ENCODE measurements around the gene LAMA4. TPM values are rescaled to one million over a fixed set of nuclear protein-coding genes. Genes with fewer than 3 reads are reported as not detected.

Gene LAMA4
- total RNA-seq, 1 donor from 2014 or later, result 103 TPM

- Histone ChIP-seq H3K9me3 (replicated peaks) (no peaks in the 10 kb centered on the region), H3K27ac (replicated peaks) (peak overlapping the region; percentile 33), H3K4me3 (no peak overlapping the region), H3K36me3 (peaks cover 66% of the 10 kb centered on the region), H3K4me1 (peaks cover 23% of the 10 kb centered on the region), H3K27me3 (ENCODE audit: low read depth) (no peaks in the 10 kb centered on the region)
- intact Hi-C loops (cut with micrococcal nuclease), result loop anchor here (5.0 to 10.0 kb wide), 2 partner anchors 75 to 132 kb away; partner anchors contain the start of gene LAMA4
- DNase-seq, result no peak
- peak; percentile 82 for TF ChIP-seq CTCF (IDR thresholded peaks at IDR 0.05; ENCODE audit: borderline replicate concordance)
Observed at GRCh38 chr6:112180095-112180820, 74.1 kb downstream of the LAMA4 start.

- no peak for TF ChIP-seq CTCF (IDR thresholded peaks at IDR 0.05; ENCODE audit: borderline replicate concordance)
- peak overlapping the region; percentile 5 for H3K27ac ChIP-seq (replicated peaks)
Observed at GRCh38 chr6:112179631-112180030, 74.7 kb downstream of the LAMA4 start.

GRCh38 chr6:112178846-112179245 is 75.5 kb downstream of the LAMA4 start:
- intact Hi-C loops (cut with micrococcal nuclease), result no loop called here
- Histone ChIP-seq H3K4me3 (no peak overlapping the region), H3K27ac (replicated peaks) (peak overlapping the region; percentile 5), H3K9me3 (replicated peaks) (no peaks in the 10 kb centered on the region), H3K36me3 (peaks cover 67% of the 10 kb centered on the region), H3K4me1 (peaks cover 23% of the 10 kb centered on the region), H3K27me3 (ENCODE audit: low read depth) (no peaks in the 10 kb centered on the region)
- TF ChIP-seq CTCF (IDR thresholded peaks at IDR 0.05; ENCODE audit: borderline replicate concordance), result no peak
- DNase-seq, result no peak

More at GRCh38 chr6:112179631-112180030, 74.7 kb downstream of the LAMA4 start:
- no peak for DNase-seq
- no peaks in the 10 kb centered on the region for H3K9me3 ChIP-seq (replicated peaks)
- peaks cover 23% of the 10 kb centered on the region for H3K4me1 ChIP-seq
- H3K4me3 ChIP-seq, result no peak overlapping the region
- intact Hi-C loops (cut with micrococcal nuclease), result loop anchor here (5.0 to 10.0 kb wide), 2 partner anchors 75 to 133 kb away; partner anchors contain the start of gene LAMA4
- no peaks in the 10 kb centered on the region for H3K27me3 ChIP-seq (ENCODE audit: low read depth)
- peaks cover 66% of the 10 kb centered on the region for H3K36me3 ChIP-seq

GRCh38 chr6:112177092-112177491 is 77.3 kb downstream of the LAMA4 start:
- intact Hi-C loops (cut with micrococcal nuclease), result no loop called here
- H3K36me3 ChIP-seq, result peaks cover 77% of the 10 kb centered on the region

GRCh38 chr6:112176175-112176574 is 78.2 kb downstream of the LAMA4 start:
- H3K36me3 ChIP-seq, result peaks cover 85% of the 10 kb centered on the region
- no peak for DNase-seq
- H3K27me3 ChIP-seq (ENCODE audit: low read depth), result no peaks in the 10 kb centered on the region
- peaks cover 12% of the 10 kb centered on the region for H3K4me1 ChIP-seq
- H3K9me3 ChIP-seq (replicated peaks), result no peaks in the 10 kb centered on the region
- intact Hi-C loops (cut with micrococcal nuclease), result no loop called here
- H3K27ac ChIP-seq (replicated peaks), result no peak overlapping the region
- H3K4me3 ChIP-seq, result no peak overlapping the region
- no peak for TF ChIP-seq CTCF (IDR thresholded peaks at IDR 0.05; ENCODE audit: borderline replicate concordance)

More at GRCh38 chr6:112177092-112177491, 77.3 kb downstream of the LAMA4 start:
- H3K9me3 ChIP-seq (replicated peaks), result no peaks in the 10 kb centered on the region
- H3K4me3 ChIP-seq, result no peak overlapping the region
- no peak for TF ChIP-seq CTCF (IDR thresholded peaks at IDR 0.05; ENCODE audit: borderline replicate concordance)
- DNase-seq, result no peak
- no peak overlapping the region for H3K27ac ChIP-seq (replicated peaks)
- no peaks in the 10 kb centered on the region for H3K27me3 ChIP-seq (ENCODE audit: low read depth)
- peaks cover 17% of the 10 kb centered on the region for H3K4me1 ChIP-seq

Measured in left ventricle myocardium inferior (tissue), 1 donor.